GM18870 (cell line): ENCODE results near the gene CLIP4.

ENCODE experiments used
- ATAC-seq: cut with Tn5 transposase; IDR thresholded peaks from one replicate; pipeline ENCODE4 v1.9.1; 2021; ENCODE audit warnings: moderate library complexity; ENCODE audit not compliant: unreplicated experiment

The CLIP4 gene

DNA sequence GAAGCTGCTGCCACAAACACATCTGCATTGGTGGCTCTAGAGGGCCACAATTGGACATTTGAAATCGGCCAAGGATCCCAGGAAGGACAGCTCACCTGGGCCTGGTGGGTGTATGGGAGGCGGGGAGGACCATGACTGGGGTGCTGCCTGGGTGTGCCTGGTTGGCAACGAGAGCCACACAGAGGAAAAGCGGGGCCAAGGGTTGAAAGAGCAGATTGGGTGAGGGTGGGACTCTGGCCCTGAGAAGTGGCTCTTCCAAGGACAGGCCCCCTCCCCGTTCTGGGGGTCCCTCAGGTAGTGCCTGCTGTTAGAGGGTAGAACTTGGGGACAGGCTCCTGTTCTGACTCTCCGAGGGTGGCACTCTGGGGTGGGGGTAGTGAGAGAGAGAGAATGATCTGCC, 102.9 kb downstream of the CLIP4 start:
- ATAC-seq = no peak

DNA sequence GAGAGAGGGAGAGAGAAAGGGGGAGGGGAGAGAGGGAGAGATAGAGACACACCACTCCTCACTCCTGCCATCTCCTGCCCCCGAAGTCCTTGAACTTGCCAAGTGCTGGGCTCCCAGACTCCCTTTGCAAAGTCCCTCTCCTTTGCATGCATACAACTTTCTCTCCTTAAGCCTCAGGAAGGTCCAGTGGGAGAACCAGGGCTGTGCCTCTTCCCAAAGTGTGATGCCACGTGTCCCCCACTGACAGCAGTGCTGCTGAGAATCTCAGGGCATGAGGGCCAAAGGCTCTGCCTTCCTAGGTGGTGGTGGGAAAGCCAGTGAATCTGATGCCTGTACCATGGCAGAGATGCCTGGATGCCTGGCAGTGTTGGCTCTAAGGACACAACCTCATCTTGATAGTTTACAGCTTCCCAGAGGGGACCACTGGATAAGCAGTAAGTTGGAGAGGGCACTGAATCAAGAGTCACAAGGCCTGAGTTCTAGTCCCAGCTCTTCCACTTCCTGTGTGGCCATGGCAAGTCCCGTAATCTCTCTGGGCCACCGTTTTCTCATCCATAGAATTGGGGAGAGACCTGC, 103.4 kb downstream of the CLIP4 start:
- no peak for ATAC-seq

- ATAC-seq = no peak
Observed at GRCh38 chr2:29219374-29219773, 104.2 kb downstream of the CLIP4 start.

DNA sequence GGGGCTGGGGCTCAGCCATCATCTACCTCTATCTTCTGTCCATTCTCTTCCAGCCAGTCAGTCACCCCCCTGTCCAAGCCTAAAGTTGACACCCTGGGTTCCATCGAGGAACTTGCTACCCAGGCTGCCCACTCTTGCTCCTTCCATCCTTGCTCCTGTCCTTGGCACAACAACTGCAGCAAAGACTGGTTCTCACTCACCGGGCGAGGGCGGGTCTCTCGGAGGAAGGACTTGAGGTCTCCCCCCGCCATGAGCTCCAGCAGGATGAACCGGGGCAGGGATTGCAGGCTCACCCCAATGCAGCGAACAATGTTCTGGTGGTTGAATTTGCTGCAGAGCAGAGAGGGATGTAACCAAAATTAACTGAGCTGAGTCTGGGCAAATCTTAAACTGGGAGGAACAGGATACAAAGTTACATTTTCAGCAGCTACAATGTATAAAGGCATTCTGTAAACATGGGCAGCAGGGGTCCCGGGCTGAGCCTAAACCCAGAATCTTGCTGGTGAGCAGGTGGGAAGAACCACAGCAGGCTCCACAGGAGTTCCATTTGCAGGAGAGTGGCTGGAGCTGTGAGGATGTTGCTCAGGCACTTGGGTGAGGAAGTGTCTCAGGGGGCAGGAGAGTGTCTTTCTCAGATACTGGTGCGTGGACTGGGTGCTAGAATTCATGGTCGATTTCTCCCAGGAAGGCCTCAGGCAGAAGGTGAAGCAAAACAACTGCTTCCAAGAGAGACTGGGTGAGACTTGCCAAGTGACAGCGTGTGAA, 105.5 kb downstream of the CLIP4 start:
- ATAC-seq = no peak

- no peak for ATAC-seq
Observed at GRCh38 chr2:29222381-29223179, 107.4 kb downstream of the CLIP4 start.

- ATAC-seq = no peak
Observed at GRCh38 chr2:29223257-29223656, 108.0 kb downstream of the CLIP4 start.

DNA sequence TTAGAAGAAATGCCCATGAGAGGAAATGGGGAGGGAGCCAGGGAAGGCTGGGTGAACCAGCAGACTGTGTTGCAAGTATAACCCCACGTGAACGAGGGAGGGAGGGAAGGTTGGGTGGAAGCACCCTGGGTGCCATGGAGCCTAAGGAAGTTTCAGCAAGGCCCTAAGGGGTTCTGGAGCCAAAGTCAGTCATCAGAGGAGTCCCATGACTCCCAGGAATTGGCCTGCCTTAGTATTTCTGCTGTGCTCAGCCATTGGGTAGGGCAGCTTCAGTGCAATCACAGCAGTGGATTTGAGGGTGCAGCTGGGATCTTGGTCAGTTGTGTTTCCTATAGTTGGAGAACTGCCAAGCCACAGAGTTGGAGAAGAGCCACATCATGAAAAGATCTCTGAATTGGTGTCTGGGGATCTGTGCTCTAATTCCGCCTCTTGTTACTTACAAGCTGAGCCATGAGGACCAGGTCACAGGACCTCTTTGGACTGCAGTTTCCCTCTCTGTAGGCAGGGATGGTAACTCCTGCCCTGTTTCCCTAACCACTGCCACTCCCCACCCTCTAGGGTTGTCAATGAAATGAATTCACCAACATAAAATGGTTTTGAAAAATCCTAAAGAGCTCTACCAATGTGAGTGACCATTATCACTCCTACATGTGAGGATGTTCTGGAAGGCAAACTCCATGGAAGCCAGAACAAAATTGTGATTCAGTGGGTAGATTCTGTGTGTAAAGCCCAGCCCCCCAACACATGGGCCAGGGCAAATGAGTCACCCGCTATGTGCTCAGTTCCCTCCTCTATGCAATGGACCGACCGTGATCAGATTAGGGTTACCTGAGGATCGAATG, 108.9 kb downstream of the CLIP4 start:
- no peak for ATAC-seq

DNA sequence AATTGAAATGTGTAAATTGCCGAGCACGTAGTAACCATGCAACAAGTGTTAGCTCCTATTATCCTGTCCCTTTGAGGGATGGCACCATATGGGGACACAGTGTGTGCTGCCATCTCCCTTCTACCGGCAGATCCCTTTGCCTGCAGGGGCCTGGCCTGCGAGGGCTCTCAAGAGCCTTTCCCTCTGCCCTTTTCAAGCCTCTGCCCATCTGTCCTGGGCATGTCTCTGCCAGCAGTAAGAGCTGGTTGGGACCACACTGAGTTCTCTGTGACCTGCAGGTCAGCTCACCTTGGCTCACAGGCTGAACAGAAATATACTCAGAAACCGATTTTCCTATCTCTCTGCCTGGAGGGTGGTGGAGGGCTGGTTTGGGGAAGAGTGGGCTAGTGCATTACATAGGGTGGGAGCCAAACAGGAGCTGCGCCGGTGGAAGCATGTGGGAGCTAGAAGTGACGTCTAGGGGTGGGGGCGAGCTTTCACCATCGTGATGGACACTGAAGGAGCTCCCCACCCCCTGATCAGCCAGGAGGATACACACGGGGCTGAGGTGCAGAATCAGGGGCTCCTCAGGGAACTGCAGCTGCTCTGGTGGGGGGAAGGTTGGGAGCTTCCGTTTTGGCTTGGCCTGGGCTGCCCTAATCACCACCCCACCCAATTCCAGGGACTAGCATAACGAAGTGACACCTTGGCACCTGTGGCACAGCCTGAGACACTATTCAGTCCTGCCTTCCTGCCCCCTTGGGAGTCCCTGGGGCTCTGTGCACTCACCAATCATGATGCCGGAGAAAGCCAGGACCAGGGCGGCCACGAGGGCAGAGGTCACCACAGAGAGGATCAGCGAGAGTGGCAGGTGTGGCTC, 109.7 kb downstream of the CLIP4 start:
- no peak for ATAC-seq

- no peak for ATAC-seq
Observed at GRCh38 chr2:29225814-29226213, 110.6 kb downstream of the CLIP4 start.

GRCh38 chr2:29226375-29226774, 111.2 kb downstream of the CLIP4 start:
- ATAC-seq = no peak

DNA sequence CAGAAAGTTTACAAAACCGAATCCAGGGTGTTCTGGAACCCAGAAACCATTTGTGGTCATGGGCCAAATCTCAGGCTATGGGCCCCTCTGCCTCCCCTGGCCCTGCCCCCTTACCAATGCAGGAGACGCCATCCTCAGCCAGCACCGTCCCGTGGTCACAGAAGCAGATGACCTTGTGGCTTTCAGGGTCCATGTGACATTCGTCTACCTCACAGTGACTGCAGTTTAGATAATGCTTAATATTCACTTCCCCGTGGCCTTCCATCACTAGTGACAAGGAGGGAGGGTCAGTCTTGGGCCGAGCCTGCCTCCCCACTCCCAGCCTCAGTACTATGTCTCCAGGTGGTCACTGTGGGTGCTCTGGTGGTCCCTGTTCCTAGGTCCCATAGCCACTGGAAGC, 111.6 kb downstream of the CLIP4 start:
- ATAC-seq = no peak

DNA sequence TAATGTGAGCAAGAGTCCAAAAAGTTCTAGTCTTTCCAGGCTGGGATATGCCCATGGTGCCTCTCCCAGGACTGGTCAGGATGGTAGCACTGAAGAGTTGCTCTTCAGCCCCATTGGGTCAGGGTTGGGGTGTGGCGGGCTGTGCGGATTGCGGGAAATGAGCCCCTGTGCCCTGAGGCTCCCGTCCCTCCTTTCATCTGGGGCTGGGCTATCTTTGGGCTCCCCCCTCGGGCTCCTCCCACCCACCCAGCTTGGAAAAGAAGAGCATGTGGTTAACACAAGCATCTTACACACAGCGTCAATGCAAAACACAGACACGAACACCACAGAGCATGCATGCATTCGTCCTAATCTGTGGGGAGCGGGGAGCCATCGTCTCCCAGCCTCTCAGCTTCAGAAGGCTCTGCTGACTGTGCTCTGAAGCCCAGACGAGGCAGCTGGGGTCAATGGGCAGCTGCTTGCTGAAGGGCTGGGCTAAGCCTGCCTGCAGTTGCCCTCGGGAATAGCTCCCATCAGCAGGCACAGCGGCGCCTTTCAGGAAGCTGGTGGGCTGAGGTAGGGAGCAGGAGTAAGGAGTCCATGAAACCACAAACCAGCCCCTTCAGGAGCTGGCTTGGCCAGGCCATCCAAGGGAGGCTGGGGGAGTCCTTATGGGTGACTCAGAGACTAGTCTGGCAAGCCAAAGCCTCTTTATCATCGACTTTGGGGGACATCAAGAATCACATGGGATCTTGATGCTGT, 112.9 kb downstream of the CLIP4 start:
- no peak for ATAC-seq

DNA sequence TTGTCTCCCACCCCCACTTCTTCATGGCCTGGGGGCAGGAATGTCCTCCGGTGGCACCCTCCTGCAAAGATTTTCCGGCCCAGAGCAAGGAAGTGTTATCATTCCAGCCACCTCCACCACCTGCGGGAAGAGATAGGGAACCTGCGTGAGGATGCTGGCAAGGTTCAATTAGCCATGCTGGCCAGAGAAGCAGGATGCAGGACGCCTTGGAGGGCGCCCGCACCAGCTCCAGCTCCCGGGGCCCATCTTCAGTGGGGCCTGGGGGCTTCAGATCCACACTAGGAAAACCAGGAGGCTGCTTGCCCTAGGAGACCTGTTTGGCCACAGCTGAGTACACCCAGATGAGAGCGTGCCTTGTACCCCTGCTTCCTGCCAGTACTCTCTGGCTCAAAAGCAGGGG, 113.7 kb downstream of the CLIP4 start:
- no peak for ATAC-seq

GRCh38 chr2:29229640-29230039, 114.4 kb downstream of the CLIP4 start:
- ATAC-seq = no peak

- no peak for ATAC-seq
Observed at GRCh38 chr2:29232041-29232440, 116.8 kb downstream of the CLIP4 start.

- ATAC-seq = no peak
Observed at GRCh38 chr2:29233428-29233827, 118.2 kb downstream of the CLIP4 start.

GRCh38 chr2:29235411-29235810, 120.2 kb downstream of the CLIP4 start:
- ATAC-seq = no peak

DNA sequence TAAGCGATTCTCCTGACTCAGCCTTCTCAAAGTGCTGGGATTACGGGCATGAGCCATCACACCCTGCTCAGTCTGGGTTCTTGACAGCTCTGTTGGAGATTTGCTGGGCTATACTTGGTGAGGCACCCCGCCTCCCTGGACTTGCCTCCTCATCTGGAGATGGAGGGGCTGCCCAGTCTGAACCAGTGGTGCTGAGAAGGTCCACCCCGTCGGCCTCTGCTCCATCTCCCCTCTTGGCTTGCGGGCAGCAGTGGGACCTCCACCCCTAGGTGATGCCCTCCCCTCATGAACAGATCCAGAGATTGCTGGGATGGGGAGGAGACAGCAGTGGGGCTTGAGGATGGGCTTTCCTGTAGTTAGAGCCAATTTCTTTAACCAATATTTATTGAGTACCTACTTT, 120.9 kb downstream of the CLIP4 start:
- ATAC-seq = no peak

GRCh38 chr2:29238497-29238896, 123.3 kb downstream of the CLIP4 start:
- ATAC-seq = no peak
